Hypothalamus (tissue), 51 donors: ENCODE measurements around the gene CEND1.
"Not testable (repeated sequence)": the region's sequence is repeated elsewhere in the genome, so short reads cannot be mapped to it uniquely, and the experiment has no call there.

Source experiments
- DNase-seq, 51 donors: peaks; one replicate each; lab custom pipeline; 2025; lab: John Stamatoyannopoulos, UW

Gene CEND1

DNA sequence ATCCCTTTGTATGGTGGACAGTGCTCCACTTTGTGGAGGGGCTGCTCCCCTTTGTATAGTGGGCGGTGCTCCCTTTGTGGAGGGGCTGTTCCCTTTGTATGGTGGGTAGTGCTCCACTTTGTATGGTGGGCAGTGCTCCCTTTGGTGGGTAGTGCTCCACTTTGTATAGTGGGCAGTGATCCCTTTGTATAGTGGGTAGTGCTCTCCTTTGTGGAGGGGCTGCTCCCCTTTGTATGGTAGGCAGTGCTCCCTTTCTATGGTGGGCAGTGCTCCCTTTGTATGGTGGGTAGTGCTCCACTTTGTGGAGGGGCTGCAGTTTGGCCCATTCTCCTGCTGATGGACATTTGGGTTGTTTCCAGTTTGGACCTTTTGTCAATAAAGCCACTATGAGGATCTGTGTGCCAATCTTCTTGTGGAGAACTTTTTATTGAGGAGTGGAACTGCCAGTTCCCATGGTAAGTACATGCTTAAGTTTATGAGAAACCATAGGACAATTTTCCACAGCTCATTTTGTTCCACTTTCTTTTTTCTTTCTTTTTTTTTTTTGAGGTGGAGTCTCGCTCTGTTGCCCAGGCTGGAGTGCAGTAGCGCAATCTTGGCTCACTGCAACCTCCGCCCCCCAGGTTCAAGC is 47.2 kb downstream of the CEND1 start:
- no peak for DNase-seq

DNA sequence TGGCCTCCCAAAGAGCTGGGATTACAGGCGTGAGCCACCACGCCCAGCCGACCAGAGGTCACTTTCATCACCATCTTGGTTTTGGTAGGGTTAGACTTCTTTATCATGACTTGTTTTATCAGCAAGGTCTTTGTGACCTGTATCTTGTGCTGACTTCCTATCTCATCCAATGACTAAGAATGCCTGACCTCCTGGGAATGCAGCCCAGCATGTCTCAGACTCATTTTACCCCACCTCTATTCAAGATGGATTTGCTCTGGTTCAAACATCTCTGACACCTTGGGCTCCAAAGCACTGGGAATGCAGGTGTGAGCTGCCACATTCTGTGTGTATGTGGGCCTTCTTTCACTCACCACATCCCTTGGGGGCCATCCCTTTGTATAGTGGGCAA is 47.7 kb downstream of the CEND1 start:
- DNase-seq: no peak

DNA sequence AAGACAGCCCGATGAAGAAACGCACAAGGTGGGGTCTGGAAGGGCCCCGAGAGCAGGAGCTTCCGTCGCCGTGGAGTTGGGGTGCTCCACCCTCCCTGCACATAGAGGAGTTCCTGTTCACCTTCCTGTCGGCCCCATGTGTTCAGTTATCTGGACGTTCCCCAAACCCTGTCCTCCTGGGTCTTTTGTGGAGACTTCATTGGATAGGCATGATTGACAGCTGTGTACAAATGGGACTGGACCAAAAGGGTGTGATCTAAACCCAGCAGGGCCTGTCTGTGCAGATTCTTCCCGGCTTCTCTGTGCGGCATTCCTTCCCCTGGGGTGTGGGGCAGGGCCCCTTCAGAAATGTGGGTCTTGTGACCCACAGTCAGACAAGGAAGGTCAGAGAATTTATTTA is 52.0 kb downstream of the CEND1 start:
- DNase-seq: not testable (repeated sequence)

DNA sequence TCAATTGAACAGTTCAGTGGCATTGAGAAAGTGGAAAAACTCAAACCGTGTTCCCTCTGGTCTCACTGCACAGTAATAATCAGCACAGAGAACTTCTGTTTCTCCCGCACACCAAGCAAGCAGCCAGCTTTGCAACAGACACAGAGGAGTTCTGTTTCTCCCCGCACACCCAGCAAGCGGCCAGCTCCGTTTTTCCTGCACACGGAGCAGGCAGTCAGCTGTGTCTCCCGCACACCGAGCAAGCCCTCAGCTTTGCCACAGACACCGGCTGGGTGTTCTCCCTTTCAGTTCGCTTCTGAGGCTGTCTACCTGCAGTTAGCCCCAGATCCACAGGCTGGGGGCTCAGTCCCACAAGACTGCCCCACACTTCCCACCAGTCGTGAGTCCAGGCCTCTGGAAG is 52.5 kb downstream of the CEND1 start:
- peak in 10 of 51 donors; percentile 15 to 47 (median 34) for DNase-seq
